ENCODE data around the gene NXNL2.

DNA sequence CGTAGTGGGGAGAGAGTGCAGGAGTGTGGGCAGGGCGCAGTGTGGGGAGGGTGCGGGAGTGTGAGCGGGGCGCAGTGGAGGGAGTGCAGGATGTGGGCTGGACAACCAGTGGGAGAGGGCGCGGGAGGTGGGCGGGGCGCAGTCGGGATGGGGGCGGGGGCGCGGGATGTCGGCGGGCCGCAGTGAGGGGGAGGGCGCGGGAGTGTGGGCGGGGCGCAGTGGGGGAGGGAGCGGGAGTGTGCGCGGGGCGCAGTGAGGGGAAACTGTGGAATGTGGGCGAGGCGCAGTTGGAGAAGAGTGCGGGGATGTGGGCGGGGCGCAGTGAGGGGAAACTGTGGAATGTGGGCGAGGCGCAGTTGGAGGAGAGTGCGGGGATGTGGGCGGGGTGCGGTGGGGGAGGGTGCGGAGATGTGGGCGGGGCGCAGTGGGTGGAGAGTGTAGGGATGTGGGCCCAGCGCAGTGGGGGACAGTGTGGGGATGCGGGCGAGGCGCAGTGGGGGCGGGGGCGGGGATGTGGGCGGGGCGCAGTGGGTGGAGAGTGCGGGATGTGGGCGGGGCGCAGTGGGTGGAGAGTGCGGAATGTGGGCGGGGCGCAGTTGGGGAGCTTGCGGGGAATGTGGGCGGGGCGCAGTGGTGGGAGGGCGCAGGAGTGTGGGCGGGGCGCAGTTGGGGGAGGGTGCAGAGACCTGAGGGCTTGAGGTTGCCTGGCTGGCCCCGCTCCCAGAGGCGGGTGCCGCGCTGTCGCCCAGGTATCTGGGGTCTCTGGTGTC lies at the start of gene NXNL2:
- TF ChIP-seq, protein P1, sequence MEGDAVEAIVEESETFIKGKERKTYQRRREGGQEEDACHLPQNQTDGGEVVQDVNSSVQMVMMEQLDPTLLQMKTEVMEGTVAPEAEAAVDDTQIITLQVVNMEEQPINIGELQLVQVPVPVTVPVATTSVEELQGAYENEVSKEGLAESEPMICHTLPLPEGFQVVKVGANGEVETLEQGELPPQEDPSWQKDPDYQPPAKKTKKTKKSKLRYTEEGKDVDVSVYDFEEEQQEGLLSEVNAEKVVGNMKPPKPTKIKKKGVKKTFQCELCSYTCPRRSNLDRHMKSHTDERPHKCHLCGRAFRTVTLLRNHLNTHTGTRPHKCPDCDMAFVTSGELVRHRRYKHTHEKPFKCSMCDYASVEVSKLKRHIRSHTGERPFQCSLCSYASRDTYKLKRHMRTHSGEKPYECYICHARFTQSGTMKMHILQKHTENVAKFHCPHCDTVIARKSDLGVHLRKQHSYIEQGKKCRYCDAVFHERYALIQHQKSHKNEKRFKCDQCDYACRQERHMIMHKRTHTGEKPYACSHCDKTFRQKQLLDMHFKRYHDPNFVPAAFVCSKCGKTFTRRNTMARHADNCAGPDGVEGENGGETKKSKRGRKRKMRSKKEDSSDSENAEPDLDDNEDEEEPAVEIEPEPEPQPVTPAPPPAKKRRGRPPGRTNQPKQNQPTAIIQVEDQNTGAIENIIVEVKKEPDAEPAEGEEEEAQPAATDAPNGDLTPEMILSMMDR (IDR thresholded peaks at IDR 0.05; ENCODE audit: low read depth, low read length), result no peak
- TF ChIP-seq MYC (IDR thresholded peaks at IDR 0.05; ENCODE audit: low read depth, low read length) (no peak), POLR2A (IDR thresholded peaks at IDR 0.05; ENCODE audit: extremely low read depth, insufficient read length) (no peak)
- TF ChIP-seq, protein P2, sequence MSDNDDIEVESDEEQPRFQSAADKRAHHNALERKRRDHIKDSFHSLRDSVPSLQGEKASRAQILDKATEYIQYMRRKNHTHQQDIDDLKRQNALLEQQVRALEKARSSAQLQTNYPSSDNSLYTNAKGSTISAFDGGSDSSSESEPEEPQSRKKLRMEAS (IDR thresholded peaks at IDR 0.05; ENCODE audit: low read depth, low read length), result no peak

All from NB4 (cell line).